ENCODE results near the gene FAM163B. TPM values are rescaled to one million over a fixed set of nuclear protein-coding genes. Genes with fewer than 3 reads are reported as not detected.

The FAM163B gene
- total RNA-seq, 2 donors from 2014 or later, result not detected

DNA sequence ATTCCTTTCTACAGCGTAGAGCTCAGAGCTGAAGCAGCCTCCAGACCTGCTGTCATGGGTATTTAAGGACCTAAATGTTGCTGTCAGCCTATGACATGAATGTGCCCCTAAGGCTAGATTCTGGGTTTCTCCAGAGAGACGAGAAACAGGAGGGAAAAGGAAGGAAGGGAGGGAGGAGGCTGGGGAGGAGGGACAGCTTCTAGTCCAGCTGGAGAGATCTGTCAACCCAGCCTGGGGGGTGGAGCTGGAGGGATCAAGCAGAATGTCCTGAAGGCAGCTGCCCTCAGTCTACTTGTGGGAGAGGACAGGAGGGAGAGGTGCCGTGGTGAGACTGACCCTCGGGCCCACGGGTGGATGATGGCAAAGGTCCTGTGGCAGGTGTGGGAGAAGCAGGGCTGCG is 25.9 kb upstream of the FAM163B start:
- DNase-seq (ENCODE audit: low spot score), result no peak

GRCh38 chr9:133634081-133634691 is 25.0 kb upstream of the FAM163B start:
- Histone ChIP-seq H3K27me3 (replicated peaks; ENCODE audit: insufficient read depth) (no peaks in the 10 kb centered on the region), H3K4me3 (no peak overlapping the region), H3K27ac (no peak overlapping the region), H3K36me3 (no peaks in the 10 kb centered on the region), H3K9me3 (no peaks in the 10 kb centered on the region), H3K4me1 (ENCODE audit: control insufficient read depth in 1 of 2, low read depth in 2 of 2) (no peaks in the 10 kb centered on the region)
- no peak for ATAC-seq (ENCODE audit: insufficient number of reproducible peaks, low FRiP score, low read depth)
- TF ChIP-seq, protein P1, sequence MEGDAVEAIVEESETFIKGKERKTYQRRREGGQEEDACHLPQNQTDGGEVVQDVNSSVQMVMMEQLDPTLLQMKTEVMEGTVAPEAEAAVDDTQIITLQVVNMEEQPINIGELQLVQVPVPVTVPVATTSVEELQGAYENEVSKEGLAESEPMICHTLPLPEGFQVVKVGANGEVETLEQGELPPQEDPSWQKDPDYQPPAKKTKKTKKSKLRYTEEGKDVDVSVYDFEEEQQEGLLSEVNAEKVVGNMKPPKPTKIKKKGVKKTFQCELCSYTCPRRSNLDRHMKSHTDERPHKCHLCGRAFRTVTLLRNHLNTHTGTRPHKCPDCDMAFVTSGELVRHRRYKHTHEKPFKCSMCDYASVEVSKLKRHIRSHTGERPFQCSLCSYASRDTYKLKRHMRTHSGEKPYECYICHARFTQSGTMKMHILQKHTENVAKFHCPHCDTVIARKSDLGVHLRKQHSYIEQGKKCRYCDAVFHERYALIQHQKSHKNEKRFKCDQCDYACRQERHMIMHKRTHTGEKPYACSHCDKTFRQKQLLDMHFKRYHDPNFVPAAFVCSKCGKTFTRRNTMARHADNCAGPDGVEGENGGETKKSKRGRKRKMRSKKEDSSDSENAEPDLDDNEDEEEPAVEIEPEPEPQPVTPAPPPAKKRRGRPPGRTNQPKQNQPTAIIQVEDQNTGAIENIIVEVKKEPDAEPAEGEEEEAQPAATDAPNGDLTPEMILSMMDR (IDR thresholded peaks at IDR 0.05), result no peak
- no peak for DNase-seq (ENCODE audit: low spot score)

More for the DNA sequence above, 25.9 kb upstream of the FAM163B start:
- Histone ChIP-seq H3K36me3 (no peaks in the 10 kb centered on the region), H3K27ac (no peak overlapping the region), H3K27me3 (replicated peaks; ENCODE audit: insufficient read depth) (no peaks in the 10 kb centered on the region), H3K9me3 (no peaks in the 10 kb centered on the region), H3K4me3 (no peak overlapping the region), H3K4me1 (ENCODE audit: control insufficient read depth in 1 of 2, low read depth in 2 of 2) (no peaks in the 10 kb centered on the region)
- TF ChIP-seq, protein P1 (IDR thresholded peaks at IDR 0.05), result no peak
- ATAC-seq (ENCODE audit: insufficient number of reproducible peaks, low FRiP score, low read depth), result no peak

DNA sequence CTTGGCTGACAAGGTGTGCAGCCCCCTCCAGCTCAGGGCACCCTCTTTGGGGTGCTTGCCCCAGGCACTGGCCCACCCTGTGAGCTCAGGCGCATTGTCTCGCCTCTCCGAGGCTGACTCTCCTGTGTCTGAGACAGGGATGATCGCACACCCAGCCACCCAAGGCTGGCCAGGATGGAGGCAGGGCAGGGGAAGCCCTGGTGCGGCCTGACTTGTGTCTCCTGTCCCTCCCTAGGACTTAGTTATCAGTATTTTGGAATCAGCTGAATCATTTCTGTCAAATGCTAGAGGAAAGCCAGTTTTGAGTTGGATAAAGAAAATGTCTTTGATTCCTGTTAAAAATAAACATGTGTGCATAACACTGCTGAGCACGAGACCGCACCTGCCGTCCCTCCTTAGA is 24.5 kb upstream of the FAM163B start:
- Histone ChIP-seq H3K4me3 (no peak overlapping the region), H3K27ac (no peak overlapping the region), H3K9me3 (no peaks in the 10 kb centered on the region), H3K4me1 (ENCODE audit: control insufficient read depth in 1 of 2, low read depth in 2 of 2) (no peaks in the 10 kb centered on the region), H3K27me3 (replicated peaks; ENCODE audit: insufficient read depth) (no peaks in the 10 kb centered on the region), H3K36me3 (no peaks in the 10 kb centered on the region)
- TF ChIP-seq, protein P1 (IDR thresholded peaks at IDR 0.05), result no peak
- no peak for DNase-seq (ENCODE audit: low spot score)
- ATAC-seq (ENCODE audit: insufficient number of reproducible peaks, low FRiP score, low read depth), result no peak

- Histone ChIP-seq H3K36me3 (no peaks in the 10 kb centered on the region), H3K9me3 (no peaks in the 10 kb centered on the region), H3K27me3 (replicated peaks; ENCODE audit: insufficient read depth) (no peaks in the 10 kb centered on the region), H3K27ac (no peak overlapping the region), H3K4me1 (ENCODE audit: control insufficient read depth in 1 of 2, low read depth in 2 of 2) (no peaks in the 10 kb centered on the region), H3K4me3 (no peak overlapping the region)
- TF ChIP-seq, protein P1 (IDR thresholded peaks at IDR 0.05), result no peak
- no peak for ATAC-seq (ENCODE audit: insufficient number of reproducible peaks, low FRiP score, low read depth)
- no peak for DNase-seq (ENCODE audit: low spot score)
Measured at GRCh38 chr9:133632806-133633680, 23.9 kb upstream of the FAM163B start.

- DNase-seq (ENCODE audit: low spot score) (no peak), ATAC-seq (ENCODE audit: insufficient number of reproducible peaks, low FRiP score, low read depth) (no peak)
- Histone ChIP-seq H3K4me3 (no peak overlapping the region), H3K4me1 (ENCODE audit: control insufficient read depth in 1 of 2, low read depth in 2 of 2) (no peaks in the 10 kb centered on the region), H3K36me3 (no peaks in the 10 kb centered on the region), H3K9me3 (no peaks in the 10 kb centered on the region), H3K27ac (no peak overlapping the region), H3K27me3 (replicated peaks; ENCODE audit: insufficient read depth) (no peaks in the 10 kb centered on the region)
- TF ChIP-seq, protein P1 (IDR thresholded peaks at IDR 0.05), result no peak
Measured at GRCh38 chr9:133631111-133631510, 21.9 kb upstream of the FAM163B start.
